HG03378 (cell line): Measurements from ENCODE around the gene THRAP3.
"Not testable (repeated sequence)": the region's sequence is repeated elsewhere in the genome, so short reads cannot be mapped to it uniquely, and the experiment has no call there.

ENCODE experiments used
- ATAC-seq: cut with Tn5 transposase; IDR thresholded peaks from one replicate; pipeline ENCODE4 v1.9.1; 2021; ENCODE audit warnings: mild to moderate bottlenecking, moderate library complexity; ENCODE audit not compliant: unreplicated experiment

THRAP3 gene

DNA sequence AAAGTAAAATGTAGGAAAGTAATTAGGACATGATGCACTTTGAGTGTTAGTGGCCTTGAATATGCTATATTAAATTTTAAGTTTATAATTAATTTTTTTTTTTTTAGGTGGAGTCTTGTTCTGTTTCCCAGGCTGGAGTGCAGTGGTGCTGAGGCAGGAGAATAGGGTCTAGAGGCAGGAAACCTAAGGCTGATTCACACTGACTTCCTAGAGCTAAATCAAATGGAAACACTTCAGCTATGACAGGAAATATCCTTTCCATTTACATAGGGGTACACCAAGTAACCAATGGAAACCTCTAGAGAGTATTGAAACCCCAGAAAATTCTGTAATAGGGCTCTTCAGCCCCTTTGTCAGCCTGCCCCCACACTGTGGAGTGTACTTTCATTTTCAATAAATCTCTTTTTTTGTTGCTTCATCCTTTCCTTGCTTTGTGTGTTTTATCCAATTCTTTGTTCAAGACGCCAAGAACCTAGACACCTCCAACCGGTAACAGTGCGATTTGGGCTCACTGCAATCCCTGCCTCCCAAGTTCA is 17.9 kb upstream of the THRAP3 start:
- ATAC-seq = no peak

GRCh38 chr1:36207339-36207738 is 16.9 kb upstream of the THRAP3 start:
- ATAC-seq = no peak

DNA sequence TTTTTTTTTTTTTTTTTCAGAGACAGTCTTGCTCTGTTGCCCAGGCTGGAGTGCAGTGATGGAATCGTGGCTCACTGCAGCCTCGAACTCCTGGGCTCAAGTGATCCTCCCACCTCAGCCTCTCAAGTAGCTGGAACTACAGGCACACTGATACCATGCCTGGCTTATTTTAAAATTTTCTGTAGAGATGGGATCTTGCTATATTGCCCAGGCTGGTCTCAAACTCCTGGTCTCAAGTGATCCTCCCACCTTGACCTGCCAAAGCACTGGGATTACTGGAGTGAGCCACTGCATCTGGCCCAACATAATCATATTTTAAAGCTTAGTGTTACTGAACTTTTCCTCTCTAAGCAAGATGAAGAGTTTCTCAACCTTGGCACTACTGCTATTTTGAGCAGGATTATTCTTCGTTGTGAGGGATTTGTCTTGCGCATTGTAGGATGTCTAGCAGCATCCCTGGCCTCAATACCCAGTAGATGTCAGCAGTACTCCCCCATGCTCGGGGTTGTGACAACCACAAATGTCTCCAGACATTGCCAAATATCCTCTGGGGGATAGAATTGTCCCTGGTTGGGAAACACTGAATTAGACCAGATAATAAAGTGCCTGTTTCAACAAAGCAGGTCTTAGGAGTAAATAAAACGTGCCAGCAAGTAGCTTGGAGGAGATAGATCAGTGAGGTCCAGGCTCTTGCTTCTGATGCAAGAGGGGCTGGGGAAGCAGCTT is 15.1 kb upstream of the THRAP3 start:
- ATAC-seq = no peak

DNA sequence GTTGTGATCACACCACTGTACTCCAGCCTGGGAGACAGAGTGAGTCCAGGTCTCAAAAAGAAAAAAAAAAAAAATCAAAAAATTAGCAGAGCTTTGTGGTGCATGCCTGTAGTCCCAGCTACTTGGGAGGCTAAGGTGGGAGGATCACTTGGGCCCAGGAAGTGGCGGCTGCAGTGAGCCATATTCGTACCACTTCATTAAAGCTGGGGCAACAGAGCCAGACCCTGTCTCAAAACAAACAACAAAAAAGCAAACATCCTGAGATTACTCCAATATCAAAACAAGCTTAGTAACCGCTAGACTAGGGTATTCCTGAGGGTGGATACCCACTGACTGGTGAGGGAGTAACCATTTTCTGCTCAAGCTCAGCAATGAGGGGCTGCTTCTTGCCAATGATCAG is 12.9 kb upstream of the THRAP3 start:
- ATAC-seq = no peak

- ATAC-seq = no peak
Observed at GRCh38 chr1:36211841-36212240, 12.4 kb upstream of the THRAP3 start.

GRCh38 chr1:36212782-36213181 is 11.5 kb upstream of the THRAP3 start:
- ATAC-seq = no peak

DNA sequence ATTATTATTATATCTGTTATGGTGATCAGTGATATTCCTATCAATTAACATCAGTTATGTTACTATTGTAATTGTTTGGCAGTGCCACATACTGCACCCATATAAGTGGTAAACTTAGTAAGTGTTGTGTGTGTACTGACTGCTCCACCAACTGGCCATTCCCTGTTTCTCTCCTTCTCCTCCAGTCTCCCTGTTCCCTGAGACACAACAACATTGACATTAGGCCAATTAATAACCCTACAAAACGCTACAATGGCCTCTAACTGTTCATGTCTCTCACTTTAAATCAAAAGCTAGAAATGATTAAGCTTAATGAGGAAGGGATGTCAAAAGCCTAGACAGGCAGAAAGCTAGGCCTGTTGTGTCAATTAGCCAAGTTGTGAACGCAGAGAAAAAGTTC is 6.6 kb upstream of the THRAP3 start:
- ATAC-seq = no peak

DNA sequence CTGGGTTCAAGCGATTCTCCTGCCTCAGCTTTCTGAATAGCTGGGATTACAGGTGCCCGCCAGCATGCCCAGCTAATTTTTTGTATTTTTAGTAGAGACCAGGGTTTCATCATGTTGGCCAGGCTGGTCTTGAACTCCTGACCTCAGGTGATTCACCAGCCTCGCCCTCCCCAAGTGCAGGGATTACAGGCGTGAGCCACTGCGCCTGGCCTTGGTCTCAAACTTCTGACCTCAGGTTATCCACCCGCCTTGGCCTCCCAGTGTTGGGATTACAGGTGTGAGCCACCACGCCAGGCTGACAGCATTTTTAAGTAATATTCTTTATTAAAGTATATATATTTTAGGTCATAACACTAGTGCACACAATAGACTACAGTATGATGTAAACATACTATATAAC is 2.3 kb upstream of the THRAP3 start:
- ATAC-seq = not testable (repeated sequence)

DNA sequence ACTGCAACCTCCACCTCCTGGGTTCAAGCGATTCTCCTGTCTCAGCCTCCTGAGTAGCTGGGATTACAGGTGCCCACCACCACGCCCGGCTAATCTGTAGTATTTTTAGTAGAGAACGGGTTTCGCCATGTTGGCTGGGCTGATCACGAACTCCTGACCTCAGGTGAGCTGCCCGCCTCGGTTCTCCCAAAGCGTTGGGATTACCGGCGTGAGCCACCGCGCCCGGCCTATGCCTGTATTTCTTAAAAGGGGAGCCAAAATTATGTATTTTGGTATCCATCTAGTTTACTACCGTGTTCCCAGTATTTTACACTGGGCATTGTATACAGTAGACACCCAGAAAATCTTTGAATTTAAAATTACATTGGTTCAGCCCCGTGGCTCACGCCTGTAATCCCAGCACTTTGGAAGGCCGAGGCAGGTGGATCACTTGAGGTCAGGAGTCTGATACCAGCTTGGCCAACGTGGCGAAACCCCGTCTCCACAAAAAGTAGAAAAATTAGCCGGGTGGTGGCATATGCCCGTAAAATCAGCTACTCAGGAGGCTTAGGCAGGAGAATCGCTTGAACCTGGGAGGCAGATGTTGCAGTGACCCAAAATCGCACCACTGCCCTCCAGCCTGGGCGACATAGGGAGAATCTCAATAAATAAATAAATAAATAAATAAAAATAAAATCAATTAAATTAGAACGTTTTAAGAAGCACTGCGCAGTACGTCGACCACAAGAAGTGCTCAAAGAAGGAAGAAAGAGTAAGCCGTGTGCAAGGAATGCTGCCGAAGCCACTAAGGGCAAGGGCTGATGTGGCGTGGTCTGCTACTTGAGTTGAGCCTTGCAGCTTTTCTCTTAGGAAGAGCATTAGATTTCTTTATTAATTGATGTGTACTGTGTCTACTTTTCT is 1.5 kb upstream of the THRAP3 start:
- no peak for ATAC-seq

DNA sequence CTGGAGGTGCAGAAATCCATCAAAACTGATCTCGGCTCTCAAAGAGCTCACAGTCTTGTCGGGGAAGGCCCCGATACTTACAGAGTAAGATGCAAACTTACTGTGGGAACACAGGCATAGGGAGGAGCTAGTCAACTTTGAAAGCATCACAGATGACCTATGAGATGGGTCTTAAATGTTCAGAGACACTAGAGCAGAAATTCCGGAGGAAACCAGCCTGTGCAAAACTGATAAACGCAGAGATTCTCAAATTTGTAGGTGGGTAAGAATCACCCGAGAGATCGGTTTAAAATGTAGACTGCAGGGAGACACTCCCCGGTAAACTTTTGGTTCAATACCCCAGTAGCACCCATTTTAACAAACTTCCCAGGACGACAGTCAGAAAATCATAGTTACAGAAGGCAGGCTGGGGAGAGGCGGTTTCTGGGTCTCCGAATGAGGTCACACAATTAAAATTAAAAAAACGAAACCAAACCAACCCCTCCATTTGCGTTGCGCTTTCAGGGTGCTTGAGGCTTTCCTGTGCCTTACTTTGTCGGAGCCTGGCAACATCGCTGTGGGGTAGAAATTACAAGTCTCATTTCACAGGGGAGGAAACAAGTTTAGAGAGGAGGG is 755 bp upstream of the THRAP3 start:
- peak; percentile 17 for ATAC-seq

GRCh38 chr1:36224537-36225282 is 467 bp downstream of the THRAP3 start:
- ATAC-seq = peak; percentile 31

DNA sequence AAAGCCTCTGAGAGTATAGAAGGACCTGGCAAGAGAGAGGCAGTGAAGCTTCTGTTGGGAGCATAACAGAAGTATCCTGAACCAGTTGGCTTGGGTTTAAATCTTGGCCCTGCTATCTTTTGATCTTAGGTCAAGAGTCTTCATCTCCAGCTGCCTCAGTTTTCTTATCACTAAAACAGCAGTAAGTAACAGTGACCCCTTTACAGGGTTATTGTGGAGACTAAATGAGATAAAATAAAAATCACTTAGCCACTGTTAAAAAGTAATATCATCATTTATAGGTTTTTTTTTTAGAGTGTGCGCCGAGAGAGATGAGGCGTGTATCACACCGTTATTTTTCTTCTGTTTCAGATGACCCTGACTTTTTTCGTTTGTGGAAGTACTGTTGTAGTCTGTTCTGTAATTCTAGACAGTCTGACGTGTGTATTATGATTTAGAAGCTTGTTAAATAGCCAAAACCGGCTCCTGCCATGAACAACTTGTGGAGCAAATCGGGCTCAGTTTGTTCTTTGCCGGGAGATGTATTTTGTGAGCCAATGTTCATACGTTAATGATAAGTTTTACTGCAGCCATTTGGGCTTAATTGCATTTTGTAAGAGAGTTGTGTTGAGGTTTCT is 1.1 kb downstream of the THRAP3 start:
- ATAC-seq = no peak

DNA sequence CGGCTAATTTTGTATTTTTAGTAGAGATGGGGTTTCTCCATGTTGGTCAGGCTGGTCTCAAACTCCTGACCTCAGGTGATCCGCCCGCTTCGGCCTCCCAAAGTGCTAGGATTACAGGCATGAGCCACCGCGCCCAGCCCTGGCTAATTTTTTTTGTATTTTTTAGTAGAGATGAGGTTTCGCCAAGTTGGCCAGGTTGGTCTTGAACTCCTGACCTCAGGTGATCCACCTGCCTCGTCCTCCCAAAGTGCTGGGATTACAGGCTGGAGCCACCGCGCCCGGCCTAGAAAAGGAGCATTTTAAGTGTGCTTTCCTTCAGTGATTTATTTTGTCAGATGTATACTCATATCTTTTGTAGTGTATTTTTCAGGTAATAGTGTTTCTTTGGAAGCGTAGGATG is 6.0 kb downstream of the THRAP3 start:
- ATAC-seq = not testable (repeated sequence)

DNA sequence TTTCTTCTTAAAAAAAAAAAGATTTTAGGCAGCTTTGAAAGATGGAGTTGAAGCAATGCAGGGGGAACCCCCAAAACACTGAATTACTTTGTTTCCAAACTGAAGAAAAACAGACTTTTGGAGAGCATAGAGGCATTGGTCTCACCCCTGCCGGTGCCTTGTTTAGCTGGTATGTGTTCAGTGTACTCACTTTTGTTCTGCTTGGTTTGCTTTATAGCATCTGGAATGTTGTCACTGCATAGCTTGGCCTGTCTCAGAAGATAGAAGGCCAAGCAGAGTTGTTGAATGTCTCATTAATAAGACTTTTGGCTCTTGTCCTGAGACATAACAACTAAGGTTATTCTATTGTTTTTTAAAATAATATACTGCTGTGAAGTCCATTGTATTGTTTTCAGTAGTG is 6.9 kb downstream of the THRAP3 start:
- ATAC-seq = no peak

- no peak for ATAC-seq
Observed at GRCh38 chr1:36232212-36233095, 8.2 kb downstream of the THRAP3 start.

DNA sequence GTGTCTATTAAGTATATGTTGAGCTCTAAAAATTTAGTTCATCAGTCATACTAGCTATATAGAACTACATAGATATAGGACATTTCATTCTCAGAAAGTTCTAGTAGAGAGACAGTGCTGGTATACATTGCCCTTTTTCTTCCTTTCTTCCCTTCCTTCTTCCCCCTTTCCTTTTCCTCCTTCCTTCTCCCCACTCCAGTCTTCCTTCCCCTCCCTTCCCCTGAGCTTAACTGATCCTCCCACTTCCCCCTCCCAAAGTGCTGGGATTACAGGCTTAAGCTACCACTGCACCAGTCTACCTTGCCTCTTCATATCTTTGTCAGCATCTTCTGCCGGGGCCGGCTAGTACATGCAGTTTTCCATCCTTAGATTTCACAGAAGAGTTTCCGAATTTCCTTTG is 12.1 kb downstream of the THRAP3 start:
- ATAC-seq = no peak

DNA sequence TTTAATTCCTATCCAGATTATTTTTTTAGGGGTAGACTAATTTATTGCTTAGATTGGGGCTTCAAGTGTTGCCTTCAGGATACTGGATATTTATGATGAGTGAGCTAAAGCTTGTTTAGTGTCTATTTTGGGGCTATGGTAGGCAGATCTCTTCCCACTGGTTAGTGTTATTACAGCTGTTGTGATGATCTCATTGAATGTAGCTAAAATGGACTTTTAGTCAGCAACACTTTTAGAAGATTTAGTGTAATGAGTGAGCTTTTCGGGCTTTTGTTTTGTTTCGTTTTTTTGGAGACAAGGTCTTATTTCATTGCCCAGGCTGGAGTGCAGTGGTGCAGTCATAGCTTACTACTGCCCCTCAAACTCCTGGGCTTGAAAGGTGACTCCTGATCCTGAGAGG is 14.2 kb downstream of the THRAP3 start:
- ATAC-seq = no peak

- ATAC-seq = no peak
Observed at GRCh38 chr1:36239941-36240637, 15.8 kb downstream of the THRAP3 start.

GRCh38 chr1:36247538-36247937 is 23.3 kb downstream of the THRAP3 start:
- no peak for ATAC-seq
